Measurements from ENCODE around the gene PDE4D.

DNA sequence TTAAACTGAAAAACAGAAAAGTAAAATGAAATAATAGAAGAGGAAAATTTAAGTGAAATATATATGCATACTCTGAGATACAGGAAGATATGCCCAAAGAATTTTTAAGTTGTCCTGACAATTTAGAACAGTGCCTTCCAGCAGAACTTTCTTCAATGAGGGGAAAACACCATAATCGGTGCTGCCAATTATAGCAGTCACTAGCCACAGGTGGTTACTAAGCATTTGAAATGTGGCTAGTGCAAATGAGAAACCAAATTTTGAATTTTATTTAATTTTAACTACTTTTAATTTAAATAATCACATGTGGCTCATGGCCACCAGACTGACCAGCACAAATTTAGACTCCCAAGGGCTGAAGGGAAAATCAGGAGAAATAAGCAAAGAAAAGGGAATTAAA, 900.1 kb downstream of the PDE4D start:
- TF ChIP-seq, protein P1, sequence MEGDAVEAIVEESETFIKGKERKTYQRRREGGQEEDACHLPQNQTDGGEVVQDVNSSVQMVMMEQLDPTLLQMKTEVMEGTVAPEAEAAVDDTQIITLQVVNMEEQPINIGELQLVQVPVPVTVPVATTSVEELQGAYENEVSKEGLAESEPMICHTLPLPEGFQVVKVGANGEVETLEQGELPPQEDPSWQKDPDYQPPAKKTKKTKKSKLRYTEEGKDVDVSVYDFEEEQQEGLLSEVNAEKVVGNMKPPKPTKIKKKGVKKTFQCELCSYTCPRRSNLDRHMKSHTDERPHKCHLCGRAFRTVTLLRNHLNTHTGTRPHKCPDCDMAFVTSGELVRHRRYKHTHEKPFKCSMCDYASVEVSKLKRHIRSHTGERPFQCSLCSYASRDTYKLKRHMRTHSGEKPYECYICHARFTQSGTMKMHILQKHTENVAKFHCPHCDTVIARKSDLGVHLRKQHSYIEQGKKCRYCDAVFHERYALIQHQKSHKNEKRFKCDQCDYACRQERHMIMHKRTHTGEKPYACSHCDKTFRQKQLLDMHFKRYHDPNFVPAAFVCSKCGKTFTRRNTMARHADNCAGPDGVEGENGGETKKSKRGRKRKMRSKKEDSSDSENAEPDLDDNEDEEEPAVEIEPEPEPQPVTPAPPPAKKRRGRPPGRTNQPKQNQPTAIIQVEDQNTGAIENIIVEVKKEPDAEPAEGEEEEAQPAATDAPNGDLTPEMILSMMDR (IDR thresholded peaks at IDR 0.05) = no peak
- TF ChIP-seq POLR2AphosphoS5 (IDR thresholded peaks at IDR 0.05; ENCODE audit: low read depth, low read length) = no peak
- TF ChIP-seq, protein P2, sequence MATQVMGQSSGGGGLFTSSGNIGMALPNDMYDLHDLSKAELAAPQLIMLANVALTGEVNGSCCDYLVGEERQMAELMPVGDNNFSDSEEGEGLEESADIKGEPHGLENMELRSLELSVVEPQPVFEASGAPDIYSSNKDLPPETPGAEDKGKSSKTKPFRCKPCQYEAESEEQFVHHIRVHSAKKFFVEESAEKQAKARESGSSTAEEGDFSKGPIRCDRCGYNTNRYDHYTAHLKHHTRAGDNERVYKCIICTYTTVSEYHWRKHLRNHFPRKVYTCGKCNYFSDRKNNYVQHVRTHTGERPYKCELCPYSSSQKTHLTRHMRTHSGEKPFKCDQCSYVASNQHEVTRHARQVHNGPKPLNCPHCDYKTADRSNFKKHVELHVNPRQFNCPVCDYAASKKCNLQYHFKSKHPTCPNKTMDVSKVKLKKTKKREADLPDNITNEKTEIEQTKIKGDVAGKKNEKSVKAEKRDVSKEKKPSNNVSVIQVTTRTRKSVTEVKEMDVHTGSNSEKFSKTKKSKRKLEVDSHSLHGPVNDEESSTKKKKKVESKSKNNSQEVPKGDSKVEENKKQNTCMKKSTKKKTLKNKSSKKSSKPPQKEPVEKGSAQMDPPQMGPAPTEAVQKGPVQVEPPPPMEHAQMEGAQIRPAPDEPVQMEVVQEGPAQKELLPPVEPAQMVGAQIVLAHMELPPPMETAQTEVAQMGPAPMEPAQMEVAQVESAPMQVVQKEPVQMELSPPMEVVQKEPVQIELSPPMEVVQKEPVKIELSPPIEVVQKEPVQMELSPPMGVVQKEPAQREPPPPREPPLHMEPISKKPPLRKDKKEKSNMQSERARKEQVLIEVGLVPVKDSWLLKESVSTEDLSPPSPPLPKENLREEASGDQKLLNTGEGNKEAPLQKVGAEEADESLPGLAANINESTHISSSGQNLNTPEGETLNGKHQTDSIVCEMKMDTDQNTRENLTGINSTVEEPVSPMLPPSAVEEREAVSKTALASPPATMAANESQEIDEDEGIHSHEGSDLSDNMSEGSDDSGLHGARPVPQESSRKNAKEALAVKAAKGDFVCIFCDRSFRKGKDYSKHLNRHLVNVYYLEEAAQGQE (IDR thresholded peaks at IDR 0.05; ENCODE audit: insufficient read depth in 1 of 2, low read depth in 2 of 2, low read length in 1 of 2) = no peak
- no peak for TF ChIP-seq SIN3A (IDR thresholded peaks at IDR 0.05; ENCODE audit: borderline replicate concordance, insufficient read depth, low read depth, low read length)
- TF ChIP-seq TCF7L2 (IDR thresholded peaks at IDR 0.05; ENCODE audit: low read depth, low read length) = no peak
